Activated CD4-positive, alpha-beta T cell treated with anti-CD3 and anti-CD28 coated beads, Interleukin-2, Interleukin-4, amounts not matched to agents 100 ng/mL and 50 ng/mL, durations not matched to agents 16 hours and 8 hours (primary cell): ENCODE measurements around the gene REM2.
"Not testable (repeated sequence)": the region's sequence is repeated elsewhere in the genome, so short reads cannot be mapped to it uniquely, and the experiment has no call there.

Experiments used
- DNase-seq: peaks from one replicate; pipeline ENCODE4 v3.0.0-alpha.2; 2020; ENCODE audit warnings: low spot score

The REM2 gene

GRCh38 chr14:22848351-22849164 lies 34.5 kb upstream of the REM2 start:
- no peak for DNase-seq

- no peak for DNase-seq
These were observed 33.7 kb upstream of the REM2 start for GRCh38 chr14:22849212-22849819.

- DNase-seq, result peak; percentile 74
These were observed 31.9 kb upstream of the REM2 start for GRCh38 chr14:22850944-22851764.

- not testable (repeated sequence) for DNase-seq
These were observed 30.8 kb upstream of the REM2 start for GRCh38 chr14:22852178-22852577.

- DNase-seq, result no peak
These were observed 30.5 kb upstream of the REM2 start for GRCh38 chr14:22852599-22852939.

GRCh38 chr14:22852940-22853767 lies 29.9 kb upstream of the REM2 start:
- DNase-seq, result peak; percentile 90

- DNase-seq, result not testable (repeated sequence)
These were observed 28.7 kb upstream of the REM2 start for GRCh38 chr14:22854296-22854695.

- peak; percentile 36 for DNase-seq
These were observed 27.9 kb upstream of the REM2 start for GRCh38 chr14:22854963-22855724.

- no peak for DNase-seq
These were observed 26.6 kb upstream of the REM2 start for GRCh38 chr14:22856428-22856827.

GRCh38 chr14:22860377-22860776 lies 22.6 kb upstream of the REM2 start:
- not testable (repeated sequence) for DNase-seq

GRCh38 chr14:22861651-22862050 lies 21.4 kb upstream of the REM2 start:
- no peak for DNase-seq

- DNase-seq, result no peak
These were observed 18.0 kb upstream of the REM2 start for GRCh38 chr14:22864979-22865378.

- DNase-seq, result no peak
These were observed 17.3 kb upstream of the REM2 start for GRCh38 chr14:22865424-22866405.

GRCh38 chr14:22866874-22867273 lies 16.1 kb upstream of the REM2 start:
- no peak for DNase-seq

- DNase-seq, result no peak
These were observed 12.2 kb upstream of the REM2 start for GRCh38 chr14:22870811-22871223.

GRCh38 chr14:22871224-22872032 lies 11.6 kb upstream of the REM2 start, which contains the start of gene LRP10:
Gene LRP10 (plus strand): TSS chr14:22871740. CDS start chr14:22872304, 564 bp downstream.
- peak; percentile 82 for DNase-seq

- peak; percentile 77 for DNase-seq
These were observed 10.8 kb upstream of the REM2 start for GRCh38 chr14:22872033-22872832.
